BLaER1 treated with 17β-estradiol and CSF1 and Interleukin-3, amounts not matched to agents 10 nM and 100 nM (cell line): ENCODE measurements around the gene IFI27L1.

Experiments used
- H3K27ac ChIP-seq, 11 experiments: shearing (Covaris generic); formaldehyde crosslinking; 2 replicates each; pipeline ENCODE4 v1.8.1; 2022
- H3K27me3 ChIP-seq, 11 experiments: shearing (Covaris generic); formaldehyde crosslinking; 2 replicates each; pipeline ENCODE4 v1.8.1; 2022
- H3K36me3 ChIP-seq, 11 experiments: shearing (Covaris generic); formaldehyde crosslinking; 2 replicates each; pipeline ENCODE4 v1.8.1; 2022
- H3K4me1 ChIP-seq, 10 experiments: shearing (Covaris generic); formaldehyde crosslinking; 2 replicates each; pipeline ENCODE4 v1.8.1; 2022
- H3K4me2 ChIP-seq, 11 experiments: shearing (Covaris generic); formaldehyde crosslinking; 2 replicates each; pipeline ENCODE4 v1.8.1; 2022
- H3K4me3 ChIP-seq, 10 experiments: shearing (Covaris generic); formaldehyde crosslinking; 2 replicates each; pipeline ENCODE4 v1.8.1; 2022
- H3K9ac ChIP-seq, 11 experiments: shearing (Covaris generic); formaldehyde crosslinking; 2 replicates each; pipeline ENCODE4 v1.8.1; 2022
- H3K9me3 ChIP-seq, 11 experiments: shearing (Covaris generic); formaldehyde crosslinking; replicated peaks in 1 of 11; 2 replicates each; pipeline ENCODE4 v1.8.1; 2022
- H4K20me1 ChIP-seq, 11 experiments: shearing (Covaris generic); formaldehyde crosslinking; 2 replicates each; pipeline ENCODE4 v1.8.1; 2022
- Cebpa-rat ChIP-seq, 11 experiments: shearing (Covaris generic); IDR thresholded peaks; 2 replicates each; pipeline ENCODE4 v1.8.1; 2022

IFI27L1 gene

DNA sequence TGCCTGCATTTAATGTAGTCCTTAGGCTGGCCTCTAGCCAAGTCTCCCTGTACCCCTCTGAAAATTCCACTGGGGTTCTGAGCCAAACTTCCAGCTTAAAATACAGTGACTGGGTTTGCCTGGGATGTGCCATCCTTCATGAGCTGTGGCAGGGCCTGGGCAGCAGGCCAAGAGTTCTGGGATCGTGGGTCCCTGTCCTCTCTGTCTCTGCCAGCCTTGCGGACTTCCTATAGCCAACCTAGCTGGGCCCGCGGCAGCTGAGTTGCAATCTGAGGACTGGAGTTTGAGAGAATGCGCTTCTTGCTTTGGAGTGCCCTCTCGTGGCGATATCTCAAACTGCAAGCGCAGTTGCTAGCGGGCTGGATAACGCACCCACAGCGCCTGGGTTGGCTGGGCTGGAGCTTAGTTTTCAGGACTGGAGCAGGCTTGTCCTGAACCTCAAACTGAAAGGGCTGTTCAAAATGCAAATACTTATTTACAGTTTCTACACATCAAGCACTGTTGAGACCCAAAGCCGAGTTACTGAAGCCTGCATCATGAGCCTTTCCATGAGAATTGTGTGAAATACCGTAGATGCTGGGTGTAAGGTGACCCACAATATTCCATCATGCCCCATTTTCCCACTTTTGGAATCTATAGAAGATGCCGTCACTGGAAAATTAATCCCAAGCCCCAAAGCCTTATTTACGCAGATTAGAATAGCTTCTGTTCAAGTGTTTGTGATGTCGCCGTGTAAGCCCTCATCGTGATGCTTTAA is 55.6 kb downstream of the IFI27L1 start:
- Histone ChIP-seq H3K4me3 (no peak overlapping the region), H3K4me2 (no peak overlapping the region), H4K20me1 (no peaks in the 10 kb centered on the region), H3K27ac (no peak overlapping the region), H3K9me3 (peaks cover 7 to 12% (median 11%) of the 10 kb centered on the region in 11 experiments; a peak in 18 of 22 replicates), H3K4me1 (no peaks in the 10 kb centered on the region), H3K27me3 (no peaks in the 10 kb centered on the region), H3K9ac (no peak overlapping the region), H3K36me3 (no peaks in the 10 kb centered on the region)
- TF ChIP-seq Cebpa-rat (IDR thresholded peaks at IDR 0.05): no peak

DNA sequence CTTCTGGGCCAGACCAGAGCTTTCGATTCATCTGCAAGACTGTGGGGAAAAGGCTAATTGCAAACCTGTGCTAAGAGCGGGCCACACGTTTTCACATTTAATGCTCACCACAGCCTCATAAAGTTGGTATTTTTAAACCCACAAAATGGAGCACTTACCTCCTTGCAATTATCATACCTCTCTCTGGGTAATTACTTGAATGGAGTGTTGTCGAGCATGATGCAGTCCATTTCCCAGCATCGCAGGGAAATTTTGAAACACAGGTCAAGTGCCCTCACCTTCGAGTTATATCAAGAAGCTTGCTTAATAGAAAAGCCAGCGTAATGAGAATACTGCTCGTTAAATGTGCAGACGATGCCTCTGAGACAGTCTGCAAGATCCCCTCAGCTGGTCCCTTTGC is 57.1 kb downstream of the IFI27L1 start:
- no peak overlapping the region for H3K4me2 ChIP-seq
- H4K20me1 ChIP-seq: no peaks in the 10 kb centered on the region
- no peak overlapping the region for H3K4me3 ChIP-seq
- H3K27ac ChIP-seq: no peak overlapping the region
- H3K4me1 ChIP-seq: no peaks in the 10 kb centered on the region
- no peaks in the 10 kb centered on the region for H3K36me3 ChIP-seq
- H3K27me3 ChIP-seq: no peaks in the 10 kb centered on the region
- H3K9ac ChIP-seq: no peak overlapping the region
- no peak for TF ChIP-seq Cebpa-rat (IDR thresholded peaks at IDR 0.05)
- peaks cover 7 to 12% (median 11%) of the 10 kb centered on the region in 11 experiments; a peak in 18 of 22 replicates for H3K9me3 ChIP-seq

DNA sequence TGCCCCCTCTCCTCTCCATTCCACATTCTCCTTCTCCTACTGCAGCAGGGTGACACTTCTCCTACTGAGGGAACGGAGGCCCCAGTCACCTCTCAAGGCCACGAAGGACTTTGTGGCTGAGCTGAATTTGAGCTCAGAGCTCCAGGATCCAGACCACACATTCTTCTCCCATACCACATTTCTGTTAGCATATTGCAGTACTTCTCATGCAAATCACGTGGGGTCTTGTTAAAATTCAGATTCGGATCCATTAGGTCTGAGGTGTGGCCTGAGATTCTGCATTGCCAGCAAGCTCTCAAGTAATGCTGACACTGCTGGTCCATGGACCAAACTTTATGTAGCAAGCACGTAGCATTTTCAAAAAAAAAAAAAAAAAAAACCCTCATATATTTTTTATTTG is 57.9 kb downstream of the IFI27L1 start:
- no peaks in the 10 kb centered on the region for H3K4me1 ChIP-seq
- no peaks in the 10 kb centered on the region for H3K36me3 ChIP-seq
- no peak overlapping the region for H3K27ac ChIP-seq
- H4K20me1 ChIP-seq: no peaks in the 10 kb centered on the region
- H3K4me2 ChIP-seq: no peak overlapping the region
- H3K9me3 ChIP-seq: peaks cover 7 to 12% (median 11%) of the 10 kb centered on the region in 11 experiments; a peak in 18 of 22 replicates
- no peak overlapping the region for H3K9ac ChIP-seq
- TF ChIP-seq Cebpa-rat (IDR thresholded peaks at IDR 0.05): no peak
- H3K4me3 ChIP-seq: no peak overlapping the region
- H3K27me3 ChIP-seq: no peaks in the 10 kb centered on the region

DNA sequence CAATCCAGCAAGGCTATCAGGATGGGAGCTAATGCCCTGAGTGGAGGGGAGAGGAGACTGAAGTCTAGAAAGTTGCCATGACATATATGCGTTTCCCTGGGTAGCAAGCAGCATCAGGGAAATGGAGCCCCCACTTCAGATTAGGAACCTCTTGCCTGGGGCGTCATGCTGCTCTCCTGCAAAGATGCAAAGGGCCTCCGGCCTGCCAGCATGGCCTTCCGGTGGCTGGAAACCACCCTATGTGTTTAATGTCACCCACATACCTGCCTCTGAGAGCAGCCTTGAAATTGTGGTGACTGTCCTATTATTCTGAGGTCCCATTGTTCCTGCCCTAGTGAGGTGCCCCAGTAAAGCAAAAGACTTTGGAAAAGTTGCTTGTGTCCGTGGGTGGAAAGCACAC is 58.3 kb downstream of the IFI27L1 start:
- H3K4me2 ChIP-seq: no peak overlapping the region
- no peak for TF ChIP-seq Cebpa-rat (IDR thresholded peaks at IDR 0.05)
- no peak overlapping the region for H3K27ac ChIP-seq
- H3K36me3 ChIP-seq: no peaks in the 10 kb centered on the region
- H3K4me1 ChIP-seq: peaks cover 0 to under 1% (median 0%) of the 10 kb centered on the region in 10 experiments; a peak in 4 of 20 replicates
- peaks cover 7 to 12% (median 11%) of the 10 kb centered on the region in 11 experiments; a peak in 18 of 22 replicates for H3K9me3 ChIP-seq
- H3K27me3 ChIP-seq: no peaks in the 10 kb centered on the region
- no peaks in the 10 kb centered on the region for H4K20me1 ChIP-seq
- H3K4me3 ChIP-seq: no peak overlapping the region
- no peak overlapping the region for H3K9ac ChIP-seq

DNA sequence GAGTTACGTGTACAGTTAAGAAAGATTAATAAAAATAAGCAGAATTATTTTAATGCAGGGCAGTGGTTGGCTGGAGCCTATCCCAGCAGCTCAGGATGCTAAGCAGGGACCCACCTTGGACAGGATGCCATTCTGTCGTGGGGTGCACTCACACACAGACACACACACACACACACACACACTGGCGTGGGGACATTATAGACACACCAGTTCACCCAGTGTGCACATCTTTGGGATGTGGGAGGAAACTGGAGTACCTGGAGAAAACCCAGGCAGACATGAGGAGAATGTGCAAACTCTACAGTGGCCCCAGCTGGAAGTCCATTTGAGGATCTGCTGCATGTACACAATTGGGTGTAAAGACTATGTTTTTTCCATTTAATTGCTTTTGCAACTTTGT is 61.1 kb downstream of the IFI27L1 start:
- H3K27me3 ChIP-seq: no peaks in the 10 kb centered on the region

DNA sequence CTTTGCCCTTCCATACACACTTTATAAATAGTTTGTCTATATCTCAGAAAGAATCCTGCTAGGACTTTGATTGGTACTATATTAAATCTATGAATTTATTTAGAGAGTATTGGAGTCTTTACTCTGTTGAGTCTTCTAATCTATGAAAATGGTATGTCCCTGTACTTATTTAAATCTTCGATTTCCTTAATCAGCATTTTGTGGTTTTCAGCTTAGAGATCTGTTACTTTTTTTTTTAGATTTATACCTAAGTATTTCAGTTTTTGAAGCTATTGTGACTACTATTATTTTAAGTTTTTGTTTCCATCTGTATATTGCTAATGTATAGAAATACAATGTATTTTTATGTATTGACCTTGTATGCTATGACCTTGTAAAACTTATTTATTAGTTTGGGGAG is 61.7 kb downstream of the IFI27L1 start:
- H3K9ac ChIP-seq: no peak overlapping the region

More for the DNA sequence above, 61.1 kb downstream of the IFI27L1 start:
- Histone ChIP-seq H3K9me3 (no peaks in the 10 kb centered on the region), H3K4me2 (no peak overlapping the region), H3K27ac (no peak overlapping the region), H3K36me3 (no peaks in the 10 kb centered on the region), H3K4me3 (no peak overlapping the region), H3K4me1 (peaks cover 0 to 14% (median 5%) of the 10 kb centered on the region in 10 experiments; a peak in 12 of 20 replicates), H4K20me1 (no peaks in the 10 kb centered on the region), H3K9ac (no peak overlapping the region)
- TF ChIP-seq Cebpa-rat (IDR thresholded peaks at IDR 0.05): no peak

DNA sequence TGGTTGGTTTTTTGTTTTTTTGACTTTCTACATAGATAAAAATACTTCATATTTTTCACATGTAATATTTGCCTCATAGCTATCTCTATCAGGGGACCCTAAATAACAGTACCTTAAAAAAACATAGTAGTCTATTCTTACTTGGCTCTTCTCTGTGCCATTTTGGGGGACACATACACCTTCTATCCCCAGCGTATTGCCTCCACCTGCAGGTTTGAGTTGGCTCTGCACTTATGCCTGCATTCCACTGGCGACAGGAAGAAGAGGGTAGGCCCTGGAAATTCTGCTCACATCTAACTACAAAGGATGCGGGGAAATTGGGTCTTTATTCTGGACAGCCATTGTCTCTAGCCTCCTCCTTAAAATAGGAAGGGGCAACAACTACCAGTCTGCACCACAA is 62.1 kb downstream of the IFI27L1 start:
- Histone ChIP-seq H3K9me3 (no peaks in the 10 kb centered on the region), H3K4me3 (no peak overlapping the region), H3K4me1 (peaks cover 0 to 14% (median 5%) of the 10 kb centered on the region in 10 experiments; a peak in 12 of 20 replicates), H4K20me1 (no peaks in the 10 kb centered on the region), H3K27me3 (no peaks in the 10 kb centered on the region), H3K9ac (no peak overlapping the region), H3K27ac (no peak overlapping the region), H3K36me3 (no peaks in the 10 kb centered on the region), H3K4me2 (no peak overlapping the region)
- TF ChIP-seq Cebpa-rat (IDR thresholded peaks at IDR 0.05): no peak

More for the DNA sequence above, 61.7 kb downstream of the IFI27L1 start:
- no peak for TF ChIP-seq Cebpa-rat (IDR thresholded peaks at IDR 0.05)
- H3K36me3 ChIP-seq: no peaks in the 10 kb centered on the region
- no peak overlapping the region for H3K4me3 ChIP-seq
- H3K4me2 ChIP-seq: no peak overlapping the region
- no peaks in the 10 kb centered on the region for H3K9me3 ChIP-seq
- no peaks in the 10 kb centered on the region for H3K27me3 ChIP-seq
- no peak overlapping the region for H3K27ac ChIP-seq
- H3K4me1 ChIP-seq: peaks cover 0 to 14% (median 5%) of the 10 kb centered on the region in 10 experiments; a peak in 12 of 20 replicates
- no peaks in the 10 kb centered on the region for H4K20me1 ChIP-seq

DNA sequence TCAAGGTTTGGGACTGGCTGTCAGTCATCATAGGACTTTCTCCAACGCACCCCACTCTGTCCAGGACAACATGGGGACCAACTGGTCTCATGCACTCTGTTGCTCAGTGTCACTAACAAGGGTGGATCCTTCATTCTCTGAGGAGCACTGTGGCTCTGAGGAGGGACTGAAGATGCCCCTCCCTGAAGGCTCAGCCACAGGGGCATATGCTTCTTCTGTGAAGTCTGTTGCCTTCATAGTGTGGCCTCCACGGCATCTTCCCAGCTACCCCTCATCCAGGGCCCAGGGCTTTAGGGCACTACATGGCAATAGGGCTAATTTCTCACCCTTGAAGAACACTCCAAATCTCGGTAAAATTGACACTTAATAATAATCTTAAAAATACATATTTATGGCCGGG is 62.6 kb downstream of the IFI27L1 start:
- no peak overlapping the region for H3K4me3 ChIP-seq
- no peak overlapping the region for H3K27ac ChIP-seq
- H3K36me3 ChIP-seq: no peaks in the 10 kb centered on the region
- TF ChIP-seq Cebpa-rat (IDR thresholded peaks at IDR 0.05): no peak
- no peak overlapping the region for H3K9ac ChIP-seq
- H4K20me1 ChIP-seq: no peaks in the 10 kb centered on the region
- H3K4me1 ChIP-seq: peaks cover 0 to 14% (median 5%) of the 10 kb centered on the region in 10 experiments; a peak in 12 of 20 replicates
- H3K9me3 ChIP-seq: no peaks in the 10 kb centered on the region
- H3K4me2 ChIP-seq: no peak overlapping the region
- no peaks in the 10 kb centered on the region for H3K27me3 ChIP-seq

DNA sequence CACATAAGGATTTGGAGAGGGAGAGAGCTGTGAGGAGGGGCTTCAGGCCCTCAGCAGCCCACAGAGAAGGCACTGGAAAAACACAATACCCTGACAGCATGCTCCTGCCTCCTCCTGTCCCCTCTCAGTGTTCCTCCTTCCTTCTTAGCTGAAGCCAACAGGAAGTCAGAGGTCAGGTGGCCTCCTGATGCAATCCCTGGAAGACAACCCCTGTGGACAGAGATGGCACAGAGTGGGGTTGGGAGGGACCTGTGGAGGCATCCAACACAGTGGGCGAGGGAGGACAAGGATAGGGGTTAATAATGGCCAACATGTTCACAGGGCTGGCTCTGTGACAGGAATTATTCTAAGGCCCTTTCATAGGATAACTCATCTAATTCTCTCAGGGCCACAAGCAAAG is 63.7 kb downstream of the IFI27L1 start:
- TF ChIP-seq Cebpa-rat (IDR thresholded peaks at IDR 0.05): no peak
- Histone ChIP-seq H3K27me3 (no peaks in the 10 kb centered on the region), H3K9ac (no peak overlapping the region), H4K20me1 (no peaks in the 10 kb centered on the region), H3K27ac (peak overlapping the region in 2 of 11 experiments; percentile 26 to 46; a peak in 3 of 22 replicates), H3K36me3 (no peaks in the 10 kb centered on the region), H3K9me3 (no peaks in the 10 kb centered on the region), H3K4me2 (peak overlapping the region in 5 of 11 experiments; percentile 36 to 82 (median 49); a peak in 10 of 22 replicates), H3K4me3 (no peak overlapping the region), H3K4me1 (peaks cover 0 to 14% (median 5%) of the 10 kb centered on the region in 10 experiments; a peak in 12 of 20 replicates)
